Subcutaneous adipose tissue (tissue), 4 donors: ENCODE measurements around the gene VWA5B2. TPM values are rescaled to one million over a fixed set of nuclear protein-coding genes. Genes with fewer than 3 reads are reported as not detected.

Experiments used
- CTCF ChIP-seq: fragments of 450-650 bp; IDR thresholded peaks from one replicate; pipeline ENCODE4 v1.5.1; 2016; ENCODE audit warnings: low read depth, mild to moderate bottlenecking, control low read depth, antibody characterized with exemption, moderate library complexity
- total RNA-seq, 4 donors: library from RNA; depleted of rRNA; stranded (reverse); fragments of >200 nt; gene quantifications; one replicate each; pipeline ENCODE4 v1.1.0, GENCODE V29; 2016

Gene VWA5B2
- total RNA-seq = not detected

GRCh38 chr3:184229394-184230080 is at the start of gene VWA5B2:
VWA5B2 (plus strand) TSS chr3:184229585; CDS start chr3:184230529, 944 bp downstream.
- TF ChIP-seq CTCF = no peak

- TF ChIP-seq CTCF = no peak
Observed at GRCh38 chr3:184180165-184180564, 49.2 kb upstream of the VWA5B2 start.

GRCh38 chr3:184181596-184181995 is 47.8 kb upstream of the VWA5B2 start:
- no peak for TF ChIP-seq CTCF

- no peak for TF ChIP-seq CTCF
Observed at GRCh38 chr3:184183679-184184078, 45.7 kb upstream of the VWA5B2 start.

GRCh38 chr3:184184546-184185230 is 44.7 kb upstream of the VWA5B2 start:
- no peak for TF ChIP-seq CTCF

GRCh38 chr3:184185461-184186183 is 43.8 kb upstream of the VWA5B2 start:
- TF ChIP-seq CTCF = no peak
